Smooth muscle cell (in vitro differentiated cells): ENCODE results near the gene SYNDIG1. TPM values are rescaled to one million over a fixed set of nuclear protein-coding genes. Genes with fewer than 3 reads are reported as not detected.

ENCODE experiments used
- DNase-seq: peaks from one replicate; lab custom pipeline; 2025; ENCODE audit not compliant: unreplicated experiment; lab: John Stamatoyannopoulos, UW
- H2AFZ ChIP-seq: fragments of 200-600 bp; sonication (generic); 2 replicates; pipeline ENCODE4 v1.6.0; 2016; ENCODE audit warnings: antibody characterized with exemption, low read depth, mild to moderate bottlenecking
- H3F3A ChIP-seq: fragments of 200-600 bp; sonication (generic); 2 replicates; pipeline ENCODE4 v1.6.0; 2017; ENCODE audit warnings: antibody characterized with exemption, low read depth
- H3K27ac ChIP-seq: fragments of 200-600 bp; sonication (generic); 2 replicates; pipeline ENCODE4 v1.5.1; 2016; ENCODE audit warnings: low read depth, mild to moderate bottlenecking
- H3K27me3 ChIP-seq: fragments of 200-600 bp; sonication (generic); 2 replicates; pipeline ENCODE4 v1.6.1; 2016; ENCODE audit warnings: low read depth, mild to moderate bottlenecking
- H3K36me3 ChIP-seq: fragments of 200-600 bp; sonication (generic); 2 replicates; pipeline ENCODE4 v1.5.1; 2016; ENCODE audit warnings: low read depth
- H3K4me1 ChIP-seq: fragments of 200-600 bp; sonication (generic); 2 replicates; pipeline ENCODE4 v1.5.1; 2016; ENCODE audit warnings: low read depth
- H3K4me2 ChIP-seq: fragments of 200-600 bp; sonication (generic); 2 replicates; pipeline ENCODE4 v1.6.0; 2016; ENCODE audit warnings: mild to moderate bottlenecking
- H3K4me3 ChIP-seq: fragments of 200-600 bp; sonication (generic); 2 replicates; pipeline ENCODE4 v1.5.1; 2016; ENCODE audit warnings: mild to moderate bottlenecking
- H3K79me2 ChIP-seq: fragments of 200-600 bp; sonication (generic); 2 replicates; pipeline ENCODE4 v1.6.0; 2016; ENCODE audit warnings: low read depth, mild to moderate bottlenecking
- H3K9ac ChIP-seq: fragments of 200-600 bp; sonication (generic); 2 replicates; pipeline ENCODE4 v1.6.0; 2016; ENCODE audit warnings: low read depth
- H3K9me3 ChIP-seq: fragments of 200-600 bp; sonication (generic); replicated peaks from 2 replicates; pipeline ENCODE4 v1.5.1; 2016; ENCODE audit warnings: low read depth
- H4K20me1 ChIP-seq: fragments of 200-600 bp; sonication (generic); 2 replicates; pipeline ENCODE4 v1.6.0; 2016; ENCODE audit warnings: low read depth
- WGBS: methylation state at CpG from one replicate; pipeline ENCODE4 v1.1.7; 2016; ENCODE audit warnings: low lambda C conversion rate; 5-methylcytosine and 5-hydroxymethylcytosine counted together
- polyA plus RNA-seq: library from polyadenylated mRNA; unstranded; fragments of >200 nt; fragmentation: Nextera tagmentation; extraction: Ambion mirVana; gene quantifications from 2 replicates; pipeline ENCODE4 v1.2.1, GENCODE V29; 2016
- total RNA-seq: library from RNA; depleted of rRNA; stranded (reverse); fragments of >200 nt; gene quantifications from 2 replicates; pipeline ENCODE4 v1.2.3, GENCODE V29; 2014
- TF ChIP-seq, protein P1 (sequence below): fragments of 200-600 bp; sonication (generic); IDR thresholded peaks from 2 replicates; pipeline ENCODE4 v1.5.1; 2017; ENCODE audit warnings: borderline replicate concordance, mild to moderate bottlenecking, antibody characterized with exemption; ENCODE audit not compliant: insufficient read depth, poor library complexity, severe bottlenecking

Gene SYNDIG1
- total and polyA plus RNA-seq, 2 experiments from 2014 or later = 1.8 to 2.2 TPM

DNA sequence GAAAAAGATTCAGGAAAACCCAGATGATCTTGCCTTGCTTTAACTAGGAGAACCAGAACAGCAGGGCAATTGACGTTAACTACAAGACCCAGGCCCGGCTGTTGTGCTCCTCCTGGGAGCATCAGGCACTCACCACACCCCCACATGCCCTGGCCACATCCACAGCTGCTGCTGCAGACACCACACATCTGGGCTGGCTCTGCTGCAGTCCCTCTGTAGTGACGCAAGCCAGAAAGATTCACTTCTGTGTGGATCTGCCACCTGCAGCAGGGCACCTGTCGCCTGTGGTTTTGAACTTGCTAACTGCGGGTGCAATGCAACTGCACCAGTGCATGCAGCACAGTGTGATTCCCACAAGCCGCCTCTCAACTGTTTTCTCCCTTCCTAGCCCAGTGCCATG lies 228.8 kb downstream of the SYNDIG1 start:
- no peak for DNase-seq

DNA sequence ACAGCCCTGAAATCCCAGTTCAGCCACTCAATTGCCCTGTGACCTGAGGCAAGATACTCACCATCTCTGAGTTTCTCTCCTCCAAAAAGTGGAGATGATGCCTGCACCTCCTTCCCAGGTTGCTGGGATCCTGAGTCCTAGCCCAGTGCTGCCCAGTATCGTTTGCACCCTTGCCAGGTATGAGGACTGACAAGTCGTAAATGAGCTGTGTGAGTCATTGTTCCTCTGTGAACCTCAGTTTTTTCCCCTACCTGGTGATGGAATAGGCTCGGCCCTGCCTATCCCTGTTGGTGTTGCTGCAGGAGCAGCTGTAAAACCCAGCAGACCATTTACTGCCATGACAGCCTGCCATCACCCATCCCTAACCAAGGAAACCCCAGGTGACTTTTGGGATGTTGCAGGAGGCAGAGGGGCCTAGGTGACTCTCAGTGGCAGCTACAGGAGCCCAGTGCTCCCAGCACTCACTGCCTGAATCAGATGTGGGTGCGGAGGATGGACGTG lies 229.3 kb downstream of the SYNDIG1 start:
- H3K27ac ChIP-seq = no peak overlapping the region
- H3K4me3 ChIP-seq = no peak overlapping the region
- TF ChIP-seq, protein P1, sequence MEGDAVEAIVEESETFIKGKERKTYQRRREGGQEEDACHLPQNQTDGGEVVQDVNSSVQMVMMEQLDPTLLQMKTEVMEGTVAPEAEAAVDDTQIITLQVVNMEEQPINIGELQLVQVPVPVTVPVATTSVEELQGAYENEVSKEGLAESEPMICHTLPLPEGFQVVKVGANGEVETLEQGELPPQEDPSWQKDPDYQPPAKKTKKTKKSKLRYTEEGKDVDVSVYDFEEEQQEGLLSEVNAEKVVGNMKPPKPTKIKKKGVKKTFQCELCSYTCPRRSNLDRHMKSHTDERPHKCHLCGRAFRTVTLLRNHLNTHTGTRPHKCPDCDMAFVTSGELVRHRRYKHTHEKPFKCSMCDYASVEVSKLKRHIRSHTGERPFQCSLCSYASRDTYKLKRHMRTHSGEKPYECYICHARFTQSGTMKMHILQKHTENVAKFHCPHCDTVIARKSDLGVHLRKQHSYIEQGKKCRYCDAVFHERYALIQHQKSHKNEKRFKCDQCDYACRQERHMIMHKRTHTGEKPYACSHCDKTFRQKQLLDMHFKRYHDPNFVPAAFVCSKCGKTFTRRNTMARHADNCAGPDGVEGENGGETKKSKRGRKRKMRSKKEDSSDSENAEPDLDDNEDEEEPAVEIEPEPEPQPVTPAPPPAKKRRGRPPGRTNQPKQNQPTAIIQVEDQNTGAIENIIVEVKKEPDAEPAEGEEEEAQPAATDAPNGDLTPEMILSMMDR = no peak
- no peaks in the 10 kb centered on the region for H3K9me3 ChIP-seq
- H4K20me1 ChIP-seq = no peaks in the 10 kb centered on the region
- no peaks in the 10 kb centered on the region for H3K4me1 ChIP-seq
- 81% methylated on average over 5 of the region's 5 CpGs for WGBS
- no peaks in the 10 kb centered on the region for H3K36me3 ChIP-seq
- no peaks in the 10 kb centered on the region for H3F3A ChIP-seq
- no peaks in the 10 kb centered on the region for H3K79me2 ChIP-seq
- no peak overlapping the region for H3K9ac ChIP-seq
- no peak for DNase-seq
- no peak overlapping the region for H3K4me2 ChIP-seq
- no peak overlapping the region for H2AFZ ChIP-seq
- no peaks in the 10 kb centered on the region for H3K27me3 ChIP-seq

More for the DNA sequence above, 228.8 kb downstream of the SYNDIG1 start:
- TF ChIP-seq, protein P1 = no peak
- Histone ChIP-seq H3K79me2 (no peaks in the 10 kb centered on the region), H4K20me1 (no peaks in the 10 kb centered on the region), H3K9me3 (no peaks in the 10 kb centered on the region), H3K4me2 (no peak overlapping the region), H2AFZ (no peak overlapping the region), H3K27ac (no peak overlapping the region), H3K9ac (no peak overlapping the region), H3F3A (no peaks in the 10 kb centered on the region), H3K36me3 (no peaks in the 10 kb centered on the region), H3K27me3 (no peaks in the 10 kb centered on the region), H3K4me3 (no peak overlapping the region), H3K4me1 (no peaks in the 10 kb centered on the region)
- 87% methylated on average over 6 of the region's 6 CpGs for WGBS

DNA sequence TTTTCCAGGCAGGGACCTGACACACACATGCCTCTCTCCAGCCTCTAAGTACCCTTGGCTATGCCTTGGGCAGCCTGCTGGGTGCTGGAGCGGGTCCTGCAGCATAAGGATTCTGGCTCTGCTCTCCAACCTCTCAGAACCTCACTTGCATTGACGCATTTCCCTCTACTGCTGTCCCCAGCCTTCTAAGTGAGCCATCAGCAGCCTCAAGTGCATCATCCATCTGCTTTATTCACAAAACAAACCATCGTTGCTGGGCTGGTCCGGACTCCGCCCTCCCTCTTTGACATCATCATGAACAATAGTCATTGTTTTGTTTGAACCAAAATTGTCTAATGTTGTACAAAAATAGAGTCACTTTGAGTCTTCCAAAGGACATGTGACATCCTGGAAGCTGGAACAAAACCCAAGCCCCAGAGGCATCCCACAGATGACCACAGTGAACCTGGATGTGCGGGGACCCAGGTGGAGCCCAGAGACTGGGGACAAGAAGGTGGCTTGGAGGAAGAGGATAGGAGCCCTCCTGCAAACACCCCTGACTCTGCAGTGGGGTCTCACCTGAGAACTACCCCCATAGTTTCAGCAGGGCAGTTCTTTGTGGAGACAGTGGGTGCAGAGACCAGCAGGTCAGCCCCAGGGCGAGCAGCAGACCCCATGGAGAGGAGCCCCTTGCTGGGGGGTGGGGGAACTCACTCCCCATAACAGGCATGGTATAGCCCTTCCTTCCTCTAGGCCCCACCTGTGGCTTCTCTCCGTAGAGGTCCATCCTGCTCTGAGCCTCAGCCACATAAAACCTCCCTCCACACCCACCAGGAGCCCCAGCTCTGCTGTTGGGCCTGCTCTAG lies 230.1 kb downstream of the SYNDIG1 start:
- H4K20me1 ChIP-seq = no peaks in the 10 kb centered on the region
- TF ChIP-seq, protein P1 = no peak
- no peaks in the 10 kb centered on the region for H3K27me3 ChIP-seq
- H3F3A ChIP-seq = no peaks in the 10 kb centered on the region
- no peaks in the 10 kb centered on the region for H3K36me3 ChIP-seq
- H3K4me2 ChIP-seq = no peak overlapping the region
- no peaks in the 10 kb centered on the region for H3K79me2 ChIP-seq
- 94% methylated on average over 8 of the region's 8 CpGs for WGBS
- H2AFZ ChIP-seq = no peak overlapping the region
- H3K9me3 ChIP-seq = no peaks in the 10 kb centered on the region
- no peak for DNase-seq
- no peaks in the 10 kb centered on the region for H3K4me1 ChIP-seq
- H3K9ac ChIP-seq = no peak overlapping the region
- H3K27ac ChIP-seq = no peak overlapping the region
- H3K4me3 ChIP-seq = no peak overlapping the region
